GM23338 (cell line): Measurements from ENCODE around the gene PMP22. TPM values are rescaled to one million over a fixed set of nuclear protein-coding genes. Genes with fewer than 3 reads are reported as not detected.

ENCODE experiments used
- ATAC-seq: fragments of 200-7000 bp; cut with Tn5 transposase; 3 replicates; pipeline ENCODE4 v1.9.1; 2020
- DNase-seq: peaks from one replicate; pipeline ENCODE4 v3.0.0-alpha.2; 2015; ENCODE audit warnings: low spot score
- H2AFZ ChIP-seq: fragments of 200-600 bp; sonication (generic); 2 replicates; pipeline ENCODE4 v1.8.0; 2016; ENCODE audit warnings: antibody characterized with exemption, mild to moderate bottlenecking, moderate library complexity
- H3F3A ChIP-seq: fragments of 200-600 bp; sonication (generic); replicated peaks from 2 replicates; pipeline ENCODE4 v1.8.0; 2017; ENCODE audit warnings: antibody characterized with exemption, mixed run types, low read depth
- H3K27ac ChIP-seq: fragments of 200-600 bp; sonication (generic); 2 replicates; pipeline ENCODE4 v1.6.1; 2016; ENCODE audit warnings: low read depth
- H3K27me3 ChIP-seq: fragments of 200-600 bp; sonication (generic); 2 replicates; pipeline ENCODE4 v1.8.0; 2016; ENCODE audit warnings: mild to moderate bottlenecking, mixed run types, moderate library complexity; ENCODE audit not compliant: insufficient read depth
- H3K36me3 ChIP-seq: fragments of 200-600 bp; sonication (generic); 2 replicates; pipeline ENCODE4 v1.8.0; 2016; ENCODE audit warnings: mild to moderate bottlenecking; ENCODE audit not compliant: insufficient read depth
- H3K4me1 ChIP-seq: fragments of 200-600 bp; sonication (generic); 2 replicates; pipeline ENCODE4 v1.8.0; 2016; ENCODE audit warnings: mild to moderate bottlenecking, moderate library complexity; ENCODE audit not compliant: insufficient read depth
- H3K4me2 ChIP-seq: fragments of 200-600 bp; sonication (generic); 2 replicates; pipeline ENCODE4 v1.7.1; 2017; ENCODE audit warnings: mixed run types
- H3K4me3 ChIP-seq: fragments of 200-600 bp; sonication (generic); 2 replicates; pipeline ENCODE4 v1.6.1; 2016; ENCODE audit warnings: mixed run types
- H3K79me2 ChIP-seq: fragments of 200-600 bp; sonication (generic); replicated peaks from 2 replicates; pipeline ENCODE4 v1.8.0; 2017; ENCODE audit warnings: mild to moderate bottlenecking; ENCODE audit not compliant: insufficient read depth
- H3K9me2 ChIP-seq: fragments of 200-600 bp; sonication (generic); 2 replicates; pipeline ENCODE4 v1.8.0; 2017; ENCODE audit not compliant: insufficient read depth
- H4K20me1 ChIP-seq: fragments of 200-600 bp; sonication (generic); replicated peaks from 2 replicates; pipeline ENCODE4 v1.8.0; 2017; ENCODE audit warnings: mild to moderate bottlenecking; ENCODE audit not compliant: insufficient read depth
- H3K27ac Mint-ChIP-seq: 2 replicates; pipeline ENCODE4 v1.8.0; 2020; ENCODE audit warnings: inconsistent platforms, mild to moderate bottlenecking, moderate library complexity, mixed read lengths
- H3K27me3 Mint-ChIP-seq: 3 replicates; pipeline ENCODE4 v1.8.0; 2022; ENCODE audit warnings: low read depth, mild to moderate bottlenecking, moderate library complexity, mixed read lengths, inconsistent platforms; ENCODE audit not compliant: insufficient read depth, poor library complexity
- H3K36me3 Mint-ChIP-seq: 3 replicates; pipeline ENCODE4 v1.8.0; 2021; ENCODE audit warnings: low read depth, mild to moderate bottlenecking, inconsistent platforms, moderate library complexity, mixed read lengths
- H3K4me1 Mint-ChIP-seq: 3 replicates; pipeline ENCODE4 v1.8.0; 2020; ENCODE audit warnings: mild to moderate bottlenecking, inconsistent platforms, mixed read lengths
- H3K4me3 Mint-ChIP-seq: 3 replicates; pipeline ENCODE4 v1.8.0; 2021; ENCODE audit warnings: moderate library complexity, mild to moderate bottlenecking, inconsistent platforms, mixed read lengths
- H3K9me3 Mint-ChIP-seq: 3 replicates; pipeline ENCODE4 v1.8.0; 2020; ENCODE audit warnings: moderate library complexity, mild to moderate bottlenecking, inconsistent platforms, mixed read lengths
- CREB1 ChIP-seq: fragments of 250-450 bp; sonication (Bioruptor Pico); IDR thresholded peaks from 2 replicates; pipeline ENCODE4 v1.5.0; 2020; ENCODE audit warnings: low read depth, mild to moderate bottlenecking, moderate library complexity
- EZH2phosphoT487 ChIP-seq: fragments of 200-600 bp; sonication (generic); IDR thresholded peaks from one replicate; pipeline ENCODE4 v1.8.1; 2018; ENCODE audit warnings: antibody characterized with exemption; ENCODE audit not compliant: unreplicated experiment
- JUNB ChIP-seq: IDR thresholded peaks from one replicate; pipeline ENCODE4 v1.6.1; 2016; ENCODE audit warnings: antibody characterized with exemption; ENCODE audit not compliant: unreplicated experiment
- NANOG ChIP-seq: IDR thresholded peaks from 2 replicates; pipeline ENCODE4 v1.6.1; 2016; ENCODE audit warnings: antibody characterized with exemption, borderline replicate concordance
- POLR2AphosphoS5 ChIP-seq: IDR thresholded peaks from 2 replicates; pipeline ENCODE4 v1.6.1; 2016; ENCODE audit warnings: antibody characterized with exemption, low read depth
- STAT1 ChIP-seq: IDR thresholded peaks from one replicate; pipeline ENCODE4 v1.6.1; 2016; ENCODE audit warnings: antibody characterized with exemption; ENCODE audit not compliant: unreplicated experiment
- ZNF114 ChIP-seq: fragments of 250-450 bp; sonication (Bioruptor Pico); IDR thresholded peaks from 2 replicates; pipeline ENCODE4 v1.5.0; 2020; ENCODE audit warnings: mild to moderate bottlenecking, moderate library complexity
- ZNF331 ChIP-seq: fragments of 250-450 bp; sonication (Bioruptor Pico); IDR thresholded peaks from 2 replicates; pipeline ENCODE4 v1.5.0; 2020; ENCODE audit warnings: low read depth, mild to moderate bottlenecking, moderate library complexity
- polyA plus RNA-seq: library from polyadenylated mRNA; unstranded; fragments of >200 nt; fragmentation: Nextera tagmentation; extraction: Ambion mirVana; gene quantifications from 2 replicates; pipeline ENCODE4 v1.2.1, GENCODE V29; 2016
- total RNA-seq: library from RNA; depleted of rRNA; stranded (reverse); fragments of >200 nt; shearing (Covaris generic); gene quantifications from 2 replicates; pipeline ENCODE4 v1.2.3, GENCODE V29; 2014
- TF ChIP-seq, protein P1 (sequence below): fragments of 250-450 bp; sonication (Bioruptor Pico); IDR thresholded peaks from 2 replicates; pipeline ENCODE4 v1.5.0; 2020; ENCODE audit warnings: mild to moderate bottlenecking, moderate library complexity
- TF ChIP-seq, protein P2 (sequence below): IDR thresholded peaks from one replicate; pipeline ENCODE4 v1.6.1; 2018; ENCODE audit warnings: antibody characterized with exemption; ENCODE audit not compliant: unreplicated experiment
- TF ChIP-seq, protein P3 (sequence below): IDR thresholded peaks from 2 replicates; pipeline ENCODE4 v1.6.1; 2016; ENCODE audit warnings: antibody characterized with exemption
- TF ChIP-seq, protein P4 (sequence below), 2 experiments: fragments of 200-600 bp in 1 of 2; sonication (generic) in 1 of 2; conservative IDR thresholded peaks; 2 replicates each; pipeline versions ENCODE4 v1.5.1 to v1.6.1; 2016 to 2017; ENCODE audit warnings: antibody characterized with exemption in 2 of 2, low read depth in 2 of 2, mild to moderate bottlenecking in 2 of 2, moderate library complexity in 1 of 2

PMP22 gene
- total and polyA plus RNA-seq, 2 experiments from 2014 or later, result 1.2 to 2.2 TPM

DNA sequence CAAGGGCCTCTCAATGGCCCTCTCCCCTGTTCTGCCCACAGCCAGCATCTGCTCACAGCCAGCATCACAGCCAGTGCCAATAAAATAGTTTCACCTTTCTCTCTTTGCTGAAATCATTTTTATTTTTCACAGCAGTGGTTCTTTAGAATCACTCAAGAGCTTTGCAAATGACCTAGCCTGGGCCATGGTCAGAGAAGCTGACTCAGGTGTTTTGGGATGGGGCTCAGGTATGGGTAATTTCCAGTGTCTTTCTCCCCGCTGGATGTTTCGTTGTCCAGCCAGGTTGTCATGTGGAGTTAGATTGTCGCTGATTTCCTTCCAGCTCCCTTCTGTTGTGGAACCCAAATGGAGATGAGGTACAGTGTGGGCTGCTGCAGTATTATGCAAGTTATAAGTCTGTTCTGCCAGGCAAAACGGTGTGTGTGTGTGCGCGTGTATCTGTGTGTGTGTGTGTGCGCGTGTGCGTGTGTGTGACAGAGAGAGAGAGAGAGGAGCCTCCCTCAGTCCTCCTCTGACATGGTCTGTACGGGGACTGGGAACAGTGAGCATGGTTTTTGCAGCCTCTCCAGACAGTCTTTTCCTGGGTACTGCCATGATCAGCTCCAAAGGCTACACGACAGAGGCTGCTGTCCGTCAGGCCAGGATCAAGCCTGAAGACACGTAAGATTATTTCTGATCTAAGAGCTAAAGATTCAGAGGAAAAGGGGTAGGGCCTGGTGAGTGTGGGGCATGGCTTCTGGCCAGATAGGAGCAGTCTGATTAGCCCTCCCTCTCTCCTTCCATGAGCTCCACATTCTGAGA is 1.4 kb upstream of the PMP22 start (continued):
- TF ChIP-seq, protein P1, sequence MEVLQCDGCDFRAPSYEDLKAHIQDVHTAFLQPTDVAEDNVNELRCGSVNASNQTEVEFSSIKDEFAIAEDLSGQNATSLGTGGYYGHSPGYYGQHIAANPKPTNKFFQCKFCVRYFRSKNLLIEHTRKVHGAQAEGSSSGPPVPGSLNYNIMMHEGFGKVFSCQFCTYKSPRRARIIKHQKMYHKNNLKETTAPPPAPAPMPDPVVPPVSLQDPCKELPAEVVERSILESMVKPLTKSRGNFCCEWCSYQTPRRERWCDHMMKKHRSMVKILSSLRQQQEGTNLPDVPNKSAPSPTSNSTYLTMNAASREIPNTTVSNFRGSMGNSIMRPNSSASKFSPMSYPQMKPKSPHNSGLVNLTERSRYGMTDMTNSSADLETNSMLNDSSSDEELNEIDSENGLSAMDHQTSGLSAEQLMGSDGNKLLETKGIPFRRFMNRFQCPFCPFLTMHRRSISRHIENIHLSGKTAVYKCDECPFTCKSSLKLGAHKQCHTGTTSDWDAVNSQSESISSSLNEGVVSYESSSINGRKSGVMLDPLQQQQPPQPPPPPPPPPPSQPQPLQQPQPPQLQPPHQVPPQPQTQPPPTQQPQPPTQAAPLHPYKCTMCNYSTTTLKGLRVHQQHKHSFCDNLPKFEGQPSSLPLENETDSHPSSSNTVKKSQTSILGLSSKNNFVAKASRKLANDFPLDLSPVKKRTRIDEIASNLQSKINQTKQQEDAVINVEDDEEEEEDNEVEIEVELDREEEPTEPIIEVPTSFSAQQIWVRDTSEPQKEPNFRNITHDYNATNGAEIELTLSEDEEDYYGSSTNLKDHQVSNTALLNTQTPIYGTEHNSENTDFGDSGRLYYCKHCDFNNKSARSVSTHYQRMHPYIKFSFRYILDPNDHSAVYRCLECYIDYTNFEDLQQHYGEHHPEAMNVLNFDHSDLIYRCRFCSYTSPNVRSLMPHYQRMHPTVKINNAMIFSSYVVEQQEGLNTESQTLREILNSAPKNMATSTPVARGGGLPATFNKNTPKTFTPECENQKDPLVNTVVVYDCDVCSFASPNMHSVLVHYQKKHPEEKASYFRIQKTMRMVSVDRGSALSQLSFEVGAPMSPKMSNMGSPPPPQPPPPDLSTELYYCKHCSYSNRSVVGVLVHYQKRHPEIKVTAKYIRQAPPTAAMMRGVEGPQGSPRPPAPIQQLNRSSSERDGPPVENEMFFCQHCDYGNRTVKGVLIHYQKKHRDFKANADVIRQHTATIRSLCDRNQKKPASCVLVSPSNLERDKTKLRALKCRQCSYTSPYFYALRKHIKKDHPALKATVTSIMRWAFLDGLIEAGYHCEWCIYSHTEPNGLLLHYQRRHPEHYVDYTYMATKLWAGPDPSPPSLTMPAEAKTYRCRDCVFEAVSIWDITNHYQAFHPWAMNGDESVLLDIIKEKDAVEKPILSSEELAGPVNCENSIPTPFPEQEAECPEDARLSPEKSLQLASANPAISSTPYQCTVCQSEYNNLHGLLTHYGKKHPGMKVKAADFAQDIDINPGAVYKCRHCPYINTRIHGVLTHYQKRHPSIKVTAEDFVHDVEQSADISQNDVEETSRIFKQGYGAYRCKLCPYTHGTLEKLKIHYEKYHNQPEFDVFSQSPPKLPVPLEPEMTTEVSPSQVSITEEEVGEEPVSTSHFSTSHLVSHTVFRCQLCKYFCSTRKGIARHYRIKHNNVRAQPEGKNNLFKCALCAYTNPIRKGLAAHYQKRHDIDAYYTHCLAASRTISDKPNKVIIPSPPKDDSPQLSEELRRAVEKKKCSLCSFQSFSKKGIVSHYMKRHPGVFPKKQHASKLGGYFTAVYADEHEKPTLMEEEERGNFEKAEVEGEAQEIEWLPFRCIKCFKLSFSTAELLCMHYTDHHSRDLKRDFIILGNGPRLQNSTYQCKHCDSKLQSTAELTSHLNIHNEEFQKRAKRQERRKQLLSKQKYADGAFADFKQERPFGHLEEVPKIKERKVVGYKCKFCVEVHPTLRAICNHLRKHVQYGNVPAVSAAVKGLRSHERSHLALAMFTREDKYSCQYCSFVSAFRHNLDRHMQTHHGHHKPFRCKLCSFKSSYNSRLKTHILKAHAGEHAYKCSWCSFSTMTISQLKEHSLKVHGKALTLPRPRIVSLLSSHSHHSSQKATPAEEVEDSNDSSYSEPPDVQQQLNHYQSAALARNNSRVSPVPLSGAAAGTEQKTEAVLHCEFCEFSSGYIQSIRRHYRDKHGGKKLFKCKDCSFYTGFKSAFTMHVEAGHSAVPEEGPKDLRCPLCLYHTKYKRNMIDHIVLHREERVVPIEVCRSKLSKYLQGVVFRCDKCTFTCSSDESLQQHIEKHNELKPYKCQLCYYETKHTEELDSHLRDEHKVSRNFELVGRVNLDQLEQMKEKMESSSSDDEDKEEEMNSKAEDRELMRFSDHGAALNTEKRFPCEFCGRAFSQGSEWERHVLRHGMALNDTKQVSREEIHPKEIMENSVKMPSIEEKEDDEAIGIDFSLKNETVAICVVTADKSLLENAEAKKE (CRISPR knock-in tag), result no peak
- no peak for TF ChIP-seq ZNF114 (CRISPR knock-in tag)
- no peak for TF ChIP-seq EZH2phosphoT487

DNA sequence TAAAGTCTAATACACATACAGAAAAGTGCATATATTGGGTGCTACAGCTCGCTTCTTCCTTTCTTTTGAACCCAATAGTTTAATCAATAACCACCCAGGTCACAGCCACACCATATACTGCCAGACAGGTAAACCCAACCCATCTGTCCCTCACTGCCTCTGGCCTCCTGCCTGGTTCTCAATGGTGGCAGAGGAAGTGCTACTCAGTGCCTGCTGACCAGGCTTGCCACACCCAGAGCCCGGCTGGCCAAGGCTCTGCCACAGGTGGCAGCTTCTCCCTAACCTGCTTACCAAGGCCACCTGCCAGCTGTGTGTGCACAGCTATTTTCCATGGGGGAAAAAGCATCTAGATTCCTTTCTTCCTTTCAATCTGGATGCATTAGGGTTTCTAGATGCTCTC is 584 bp downstream of the PMP22 start:
- H3K27ac ChIP-seq, result no peak overlapping the region
- no peak overlapping the region for H2AFZ ChIP-seq
- DNase-seq, result no peak
- no peaks in the 10 kb centered on the region for H3K9me3 Mint-ChIP-seq
- H3K79me2 ChIP-seq, result no peaks in the 10 kb centered on the region
- peaks cover 16% of the 10 kb centered on the region; the same call in 1 of the 2 replicates for H3K4me1 ChIP-seq
- no peaks in the 10 kb centered on the region for H3K36me3 ChIP-seq
- no peak overlapping the region for H3K4me3 Mint-ChIP-seq
- H3K27ac Mint-ChIP-seq, result no peak overlapping the region
- peaks cover 59% of the 10 kb centered on the region for H3K27me3 Mint-ChIP-seq
- H3K9me2 ChIP-seq, result no peaks in the 10 kb centered on the region
- peaks cover 64% of the 10 kb centered on the region for H3K27me3 ChIP-seq
- no peak overlapping the region for H3K4me3 ChIP-seq
- H3K36me3 Mint-ChIP-seq, result no peaks in the 10 kb centered on the region
- H3K4me2 ChIP-seq, result no peak overlapping the region
- peaks cover 19% of the 10 kb centered on the region; the same call in 2 of the 3 replicates for H3K4me1 Mint-ChIP-seq
- ATAC-seq, result no peak
- H4K20me1 ChIP-seq, result no peaks in the 10 kb centered on the region
- H3F3A ChIP-seq, result peaks cover 8% of the 10 kb centered on the region; the same call in 1 of the 2 replicates
- TF ChIP-seq JUNB, result no peak
- no peak for TF ChIP-seq ZNF331 (CRISPR knock-in tag)
- TF ChIP-seq, protein P2, sequence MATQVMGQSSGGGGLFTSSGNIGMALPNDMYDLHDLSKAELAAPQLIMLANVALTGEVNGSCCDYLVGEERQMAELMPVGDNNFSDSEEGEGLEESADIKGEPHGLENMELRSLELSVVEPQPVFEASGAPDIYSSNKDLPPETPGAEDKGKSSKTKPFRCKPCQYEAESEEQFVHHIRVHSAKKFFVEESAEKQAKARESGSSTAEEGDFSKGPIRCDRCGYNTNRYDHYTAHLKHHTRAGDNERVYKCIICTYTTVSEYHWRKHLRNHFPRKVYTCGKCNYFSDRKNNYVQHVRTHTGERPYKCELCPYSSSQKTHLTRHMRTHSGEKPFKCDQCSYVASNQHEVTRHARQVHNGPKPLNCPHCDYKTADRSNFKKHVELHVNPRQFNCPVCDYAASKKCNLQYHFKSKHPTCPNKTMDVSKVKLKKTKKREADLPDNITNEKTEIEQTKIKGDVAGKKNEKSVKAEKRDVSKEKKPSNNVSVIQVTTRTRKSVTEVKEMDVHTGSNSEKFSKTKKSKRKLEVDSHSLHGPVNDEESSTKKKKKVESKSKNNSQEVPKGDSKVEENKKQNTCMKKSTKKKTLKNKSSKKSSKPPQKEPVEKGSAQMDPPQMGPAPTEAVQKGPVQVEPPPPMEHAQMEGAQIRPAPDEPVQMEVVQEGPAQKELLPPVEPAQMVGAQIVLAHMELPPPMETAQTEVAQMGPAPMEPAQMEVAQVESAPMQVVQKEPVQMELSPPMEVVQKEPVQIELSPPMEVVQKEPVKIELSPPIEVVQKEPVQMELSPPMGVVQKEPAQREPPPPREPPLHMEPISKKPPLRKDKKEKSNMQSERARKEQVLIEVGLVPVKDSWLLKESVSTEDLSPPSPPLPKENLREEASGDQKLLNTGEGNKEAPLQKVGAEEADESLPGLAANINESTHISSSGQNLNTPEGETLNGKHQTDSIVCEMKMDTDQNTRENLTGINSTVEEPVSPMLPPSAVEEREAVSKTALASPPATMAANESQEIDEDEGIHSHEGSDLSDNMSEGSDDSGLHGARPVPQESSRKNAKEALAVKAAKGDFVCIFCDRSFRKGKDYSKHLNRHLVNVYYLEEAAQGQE, result no peak
- no peak for TF ChIP-seq POLR2AphosphoS5
- TF ChIP-seq NANOG, result no peak
- TF ChIP-seq ZNF114 (CRISPR knock-in tag), result no peak
- TF ChIP-seq, protein P3, sequence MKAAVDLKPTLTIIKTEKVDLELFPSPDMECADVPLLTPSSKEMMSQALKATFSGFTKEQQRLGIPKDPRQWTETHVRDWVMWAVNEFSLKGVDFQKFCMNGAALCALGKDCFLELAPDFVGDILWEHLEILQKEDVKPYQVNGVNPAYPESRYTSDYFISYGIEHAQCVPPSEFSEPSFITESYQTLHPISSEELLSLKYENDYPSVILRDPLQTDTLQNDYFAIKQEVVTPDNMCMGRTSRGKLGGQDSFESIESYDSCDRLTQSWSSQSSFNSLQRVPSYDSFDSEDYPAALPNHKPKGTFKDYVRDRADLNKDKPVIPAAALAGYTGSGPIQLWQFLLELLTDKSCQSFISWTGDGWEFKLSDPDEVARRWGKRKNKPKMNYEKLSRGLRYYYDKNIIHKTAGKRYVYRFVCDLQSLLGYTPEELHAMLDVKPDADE, result no peak
- TF ChIP-seq, protein P4, sequence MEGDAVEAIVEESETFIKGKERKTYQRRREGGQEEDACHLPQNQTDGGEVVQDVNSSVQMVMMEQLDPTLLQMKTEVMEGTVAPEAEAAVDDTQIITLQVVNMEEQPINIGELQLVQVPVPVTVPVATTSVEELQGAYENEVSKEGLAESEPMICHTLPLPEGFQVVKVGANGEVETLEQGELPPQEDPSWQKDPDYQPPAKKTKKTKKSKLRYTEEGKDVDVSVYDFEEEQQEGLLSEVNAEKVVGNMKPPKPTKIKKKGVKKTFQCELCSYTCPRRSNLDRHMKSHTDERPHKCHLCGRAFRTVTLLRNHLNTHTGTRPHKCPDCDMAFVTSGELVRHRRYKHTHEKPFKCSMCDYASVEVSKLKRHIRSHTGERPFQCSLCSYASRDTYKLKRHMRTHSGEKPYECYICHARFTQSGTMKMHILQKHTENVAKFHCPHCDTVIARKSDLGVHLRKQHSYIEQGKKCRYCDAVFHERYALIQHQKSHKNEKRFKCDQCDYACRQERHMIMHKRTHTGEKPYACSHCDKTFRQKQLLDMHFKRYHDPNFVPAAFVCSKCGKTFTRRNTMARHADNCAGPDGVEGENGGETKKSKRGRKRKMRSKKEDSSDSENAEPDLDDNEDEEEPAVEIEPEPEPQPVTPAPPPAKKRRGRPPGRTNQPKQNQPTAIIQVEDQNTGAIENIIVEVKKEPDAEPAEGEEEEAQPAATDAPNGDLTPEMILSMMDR (conservative IDR thresholded peaks at IDR 0.05; ENCODE audit: low read depth in 2 of 2), result no peak
- TF ChIP-seq STAT1, result no peak
- no peak for TF ChIP-seq CREB1 (CRISPR knock-in tag)
- TF ChIP-seq EZH2phosphoT487, result no peak
